Naive thymus-derived CD4-positive, alpha-beta T cell (primary cell): ENCODE measurements around the gene STARD10. TPM values are rescaled to one million over a fixed set of nuclear protein-coding genes. Genes with fewer than 3 reads are reported as not detected.
A peak's percentile ranks its signal among the peaks of the same experiment; 100 is the strongest.

Source experiments
- ATAC-seq: fragments of 150-1000 bp; cut with Tn5 transposase; 2 replicates; pipeline ENCODE4 v1.10.0; 2021; ENCODE audit warnings: mild to moderate bottlenecking, moderate library complexity
- CTCF ChIA-PET: fragments of 350-600 bp; sonication (Branson Sonifier 250); formaldehyde crosslinking; loops from one replicate; lab custom pipeline; 2021; ENCODE audit warnings: antibody characterized with exemption; lab: Charles Lee
- POLR2A ChIA-PET: fragments of 350-600 bp; sonication (Branson Sonifier 250); formaldehyde crosslinking; loops from one replicate; lab custom pipeline; 2021; ENCODE audit warnings: antibody characterized with exemption, inconsistent platforms; lab: Charles Lee
- DNase-seq, 9 donors: peaks; one replicate each; pipeline versions ENCODE4 v3.0.0 to v3.0.0-alpha.2; 2020 to 2022; ENCODE audit warnings: mixed read lengths in 1 of 9
- H3K27ac ChIP-seq: one replicate; pipeline ENCODE4 v1.7.0; 2013; ENCODE audit warnings: mild to moderate bottlenecking, low read depth, low read length, moderate library complexity
- H3K27me3 ChIP-seq, 2 donors: one replicate each; pipeline ENCODE4 v1.7.0; 2013; ENCODE audit warnings: low read length in 2 of 2, mild to moderate bottlenecking in 2 of 2, moderate library complexity in 2 of 2; ENCODE audit not compliant: control insufficient read depth in 2 of 2, insufficient read depth in 2 of 2
- H3K36me3 ChIP-seq, 3 experiments: 1 replicate in 2 of 3; 2 replicates in 1 of 3; pipeline ENCODE4 v1.7.0; 2013; ENCODE audit warnings: low read length in 3 of 3, mild to moderate bottlenecking in 3 of 3, moderate library complexity in 1 of 3; ENCODE audit not compliant: insufficient read depth in 3 of 3, control insufficient read depth in 2 of 3
- H3K4me1 ChIP-seq, 2 donors: one replicate each; pipeline ENCODE4 v1.7.0; 2013; ENCODE audit warnings: low read length in 2 of 2, mild to moderate bottlenecking in 2 of 2, moderate library complexity in 1 of 2; ENCODE audit not compliant: control insufficient read depth in 2 of 2, insufficient read depth in 2 of 2
- H3K4me3 ChIP-seq: 2 replicates; pipeline ENCODE4 v1.7.0; 2013; ENCODE audit warnings: mild to moderate bottlenecking, low read length
- H3K9me3 ChIP-seq, 3 experiments: 1 replicate in 2 of 3; 2 replicates in 1 of 3; pipeline ENCODE4 v1.7.0; 2013; ENCODE audit warnings: low read length in 3 of 3; ENCODE audit not compliant: control insufficient read depth in 2 of 3
- H3K27ac Mint-ChIP-seq, 9 donors: one replicate each; pipeline ENCODE4 v1.8.0; 2020 to 2022; ENCODE audit warnings: mixed read lengths in 9 of 9, mild to moderate bottlenecking in 8 of 9, moderate library complexity in 5 of 9, inconsistent platforms in 2 of 9
- H3K27me3 Mint-ChIP-seq, 5 donors: one replicate each; pipeline ENCODE4 v1.8.0; 2021 to 2022; ENCODE audit warnings: mixed read lengths in 5 of 5, mild to moderate bottlenecking in 1 of 5
- H3K36me3 Mint-ChIP-seq, 5 donors: one replicate each; pipeline ENCODE4 v1.8.0; 2020 to 2022; ENCODE audit warnings: mixed read lengths in 5 of 5, mild to moderate bottlenecking in 3 of 5, inconsistent platforms in 1 of 5
- H3K4me1 Mint-ChIP-seq, 7 donors: one replicate each; pipeline ENCODE4 v1.8.0; 2020 to 2022; ENCODE audit warnings: mixed read lengths in 7 of 7, mild to moderate bottlenecking in 3 of 7, inconsistent platforms in 1 of 7
- H3K4me3 Mint-ChIP-seq, 10 donors: one replicate each; pipeline ENCODE4 v1.8.0; 2020 to 2022; ENCODE audit warnings: mild to moderate bottlenecking in 10 of 10, mixed read lengths in 10 of 10, moderate library complexity in 6 of 10, inconsistent platforms in 2 of 10
- H3K9me3 Mint-ChIP-seq, 11 donors: one replicate each; pipeline ENCODE4 v1.8.0; 2020 to 2022; ENCODE audit warnings: mixed read lengths in 11 of 11, mild to moderate bottlenecking in 4 of 11, inconsistent platforms in 1 of 11, moderate library complexity in 1 of 11
- intact Hi-C, 2 donors: fragments of 100-400 bp; cut with micrococcal nuclease; formaldehyde crosslinking; loops; one replicate each; pipeline ENCODE4 v1.15.1; 2023
- polyA plus RNA-seq, 2 donors: library from polyadenylated mRNA; unstranded; fragments of 300-500 nt; fragmentation: Illumina TruSeq; gene quantifications; one replicate each; pipeline ENCODE4 v1.2.3, GENCODE V29; 2021
- total RNA-seq, 6 experiments: library from RNA in 5 of 6; stranded (reverse) in 5 of 6; gene quantifications; 1 replicate in 5 of 6; 2 replicates in 1 of 6; pipeline ENCODE4 v1.2.3 and lab custom pipeline; 2021 to 2026

The STARD10 gene
- total and polyA plus RNA-seq, 7 experiments from 2014 or later: 10.9 to 26.1 (median 18.4) TPM

GRCh38 chr11:72788241-72788640 is 5.6 kb downstream of the STARD10 start:
- Mint-ChIP-seq H3K4me1 (peaks cover 10 to 27% (median 18%) of the 10 kb centered on the region in 7 donors), H3K27ac (peak overlapping the region in 1 of 9 donors; percentile 65), H3K27me3 (no peaks in the 10 kb centered on the region), H3K36me3 (no peaks in the 10 kb centered on the region), H3K9me3 (peaks cover 0 to 1% (median 0%) of the 10 kb centered on the region in 11 donors), H3K4me3 (no peak overlapping the region)
- intact Hi-C loops: no loop called here
- Histone ChIP-seq H3K27ac (no peak overlapping the region), H3K36me3 (no peaks in the 10 kb centered on the region), H3K4me3 (no peak overlapping the region), H3K4me1 (peaks cover 7 to 9% of the 10 kb centered on the region in 2 donors), H3K9me3 (no peaks in the 10 kb centered on the region), H3K27me3 (no peaks in the 10 kb centered on the region)
- CTCF ChIA-PET: interaction anchor here (0.7 kb wide), 2 partner anchors 10 to 1139 kb away, joined by 4 to 6 read pairs; no protein-coding TSS in a partner anchor
- DNase-seq: no peak
- POLR2A ChIA-PET: interaction anchor here (0.8 kb wide), 1 partner anchor 35 kb away, joined by 3 read pairs; no protein-coding TSS in a partner anchor
- ATAC-seq: peak; percentile 39

DNA sequence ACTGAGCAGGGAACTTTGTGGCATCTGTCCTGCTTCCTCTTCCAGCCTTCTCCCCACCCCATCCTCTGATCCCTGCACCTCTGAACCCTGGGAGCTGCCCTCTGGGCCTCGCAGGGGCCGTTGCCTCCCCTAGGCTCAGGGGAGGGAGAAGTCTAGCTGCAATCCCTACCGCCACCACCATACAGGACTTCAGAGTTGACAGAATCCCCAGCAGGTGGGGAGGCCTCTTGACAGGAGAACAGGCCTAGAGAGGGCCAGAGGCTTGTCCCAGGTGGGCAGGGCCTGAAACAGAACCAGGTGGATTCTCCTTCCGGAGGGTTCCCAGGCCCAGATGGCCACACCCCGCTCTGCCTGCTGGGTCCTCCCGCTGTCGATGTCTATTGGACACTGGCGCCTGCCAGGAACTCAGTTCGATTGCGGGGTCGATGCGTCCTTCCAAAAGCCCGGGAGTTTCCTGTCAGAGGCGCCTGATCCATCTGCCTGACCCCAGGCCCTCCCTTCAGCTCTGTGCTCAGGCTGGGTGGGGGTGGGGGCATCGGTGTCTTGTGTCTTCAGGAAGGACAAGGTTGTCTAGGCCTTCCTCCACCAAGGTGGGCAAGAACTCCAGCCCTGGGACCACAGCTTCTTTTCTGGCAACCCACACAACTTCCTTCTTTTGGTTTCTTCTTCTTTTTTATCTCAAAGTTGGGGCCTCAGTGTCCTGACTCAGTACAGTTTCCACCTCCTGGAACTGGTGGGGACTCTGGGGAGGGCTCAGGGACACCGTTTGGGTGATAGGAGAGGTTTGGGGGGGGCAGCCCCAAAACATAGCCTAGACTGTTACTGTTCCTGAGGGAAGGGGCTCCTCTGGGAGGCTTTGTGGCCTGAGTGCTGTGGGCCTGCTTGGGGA is 6.4 kb downstream of the STARD10 start:
- no peak overlapping the region for H3K27ac ChIP-seq
- H3K4me3 ChIP-seq: no peak overlapping the region
- no peaks in the 10 kb centered on the region for H3K36me3 ChIP-seq
- Mint-ChIP-seq H3K27me3 (no peaks in the 10 kb centered on the region), H3K36me3 (no peaks in the 10 kb centered on the region), H3K4me3 (no peak overlapping the region), H3K4me1 (peaks cover 9 to 26% (median 16%) of the 10 kb centered on the region in 7 donors), H3K9me3 (no peaks in the 10 kb centered on the region), H3K27ac (peak overlapping the region in 2 of 9 donors; percentile 33 to 46)
- peak; percentile 62 for ATAC-seq
- POLR2A ChIA-PET: interaction anchor here (0.8 to 1.1 kb wide), 3 partner anchors 26 to 53 kb away, joined by 3 read pairs; no protein-coding TSS in a partner anchor
- intact Hi-C loops: no loop called here
- H3K27me3 ChIP-seq: no peaks in the 10 kb centered on the region
- no peaks in the 10 kb centered on the region for H3K9me3 ChIP-seq
- peaks cover 0 to 3% of the 10 kb centered on the region in 2 donors for H3K4me1 ChIP-seq
- no peak for DNase-seq
- CTCF ChIA-PET: interaction anchor here (0.6 to 1.2 kb wide), 2 partner anchors 15 to 56 kb away, joined by 3 to 4 read pairs; no protein-coding TSS in a partner anchor

DNA sequence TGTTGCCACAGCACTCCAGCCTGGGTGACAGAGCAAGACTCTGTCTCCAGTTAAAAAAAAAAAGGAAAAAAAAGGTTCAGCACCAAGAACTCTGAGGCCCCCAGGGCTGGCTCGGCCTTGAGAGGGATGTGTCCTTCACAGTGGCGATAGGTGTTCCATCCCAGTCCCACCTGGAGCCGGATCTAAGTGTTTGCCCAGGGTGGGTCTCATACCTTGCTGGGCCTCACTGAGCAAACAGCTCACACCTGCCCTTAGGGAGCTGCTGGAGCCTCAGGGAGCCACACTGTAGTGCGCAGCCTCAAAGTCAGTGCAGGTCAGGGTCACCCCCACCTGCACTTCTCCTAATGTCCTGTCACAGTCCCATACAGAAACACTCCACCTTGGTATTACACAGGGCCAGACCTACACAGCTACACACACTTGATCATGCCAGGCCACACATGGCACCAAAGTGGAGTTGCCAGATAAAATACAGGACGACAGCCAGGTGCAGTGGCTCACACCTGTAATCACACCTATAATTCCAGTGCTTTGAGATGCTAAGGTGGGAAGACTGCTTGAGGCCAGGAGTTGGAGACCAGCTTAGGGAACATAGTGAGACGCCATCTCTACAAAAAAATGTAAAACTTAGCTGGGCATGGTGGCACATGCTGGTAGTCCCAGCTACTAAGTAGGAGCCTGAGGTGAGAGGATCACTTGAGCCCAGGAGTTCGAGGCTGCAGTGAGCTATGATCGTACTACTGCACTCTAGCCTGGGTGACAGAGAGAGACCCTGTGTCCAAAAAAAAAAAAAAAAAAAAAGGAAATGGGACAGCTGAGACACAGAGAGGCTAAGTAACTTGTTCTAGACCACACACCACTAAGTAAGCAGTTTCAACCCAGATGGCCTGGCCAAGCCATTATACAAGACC is 7.3 kb downstream of the STARD10 start:
- no peaks in the 10 kb centered on the region for H3K27me3 Mint-ChIP-seq
- DNase-seq: no peak
- ChIA-PET CTCF (interaction anchor here (0.6 to 1.7 kb wide), 4 partner anchors 14 to 354 kb away, joined by 3 to 7 read pairs (median 4); no protein-coding TSS in a partner anchor), POLR2A (interaction anchor here (0.6 to 1.1 kb wide), 3 partner anchors 27 to 52 kb away, joined by 3 to 4 read pairs (median 3); no protein-coding TSS in a partner anchor)
- intact Hi-C loops: no loop called here
- H3K27me3 ChIP-seq: no peaks in the 10 kb centered on the region
- H3K9me3 ChIP-seq: no peaks in the 10 kb centered on the region
- no peak overlapping the region for H3K4me3 Mint-ChIP-seq
- H3K4me1 ChIP-seq: peaks cover 4 to 7% of the 10 kb centered on the region in 2 donors
- H3K4me3 ChIP-seq: no peak overlapping the region
- H3K36me3 ChIP-seq: no peaks in the 10 kb centered on the region
- no peaks in the 10 kb centered on the region for H3K36me3 Mint-ChIP-seq
- peak overlapping the region in 1 of 9 donors; percentile 55 for H3K27ac Mint-ChIP-seq
- H3K4me1 Mint-ChIP-seq: peaks cover 13 to 30% (median 19%) of the 10 kb centered on the region in 7 donors
- no peak overlapping the region for H3K27ac ChIP-seq
- H3K9me3 Mint-ChIP-seq: no peaks in the 10 kb centered on the region
- no peak for ATAC-seq

DNA sequence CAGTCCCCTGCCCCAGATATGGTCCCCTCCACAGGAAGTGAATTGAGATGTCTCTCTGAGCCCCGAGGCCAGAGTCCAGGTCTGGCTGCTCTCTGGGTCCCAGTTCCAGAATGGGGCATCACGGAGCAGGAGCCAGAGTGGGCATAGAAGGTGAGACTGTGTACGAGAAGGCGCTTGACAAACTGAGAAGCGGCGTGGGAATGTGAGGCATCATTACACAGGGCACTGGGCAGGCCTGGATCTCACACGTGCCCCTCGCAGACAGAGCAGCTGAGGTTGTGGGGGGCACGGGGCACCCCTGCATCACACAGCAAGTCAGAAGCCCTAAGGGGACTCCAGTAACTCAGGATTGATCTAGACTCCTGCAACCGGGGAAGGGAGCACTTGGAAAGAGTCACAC is 9.2 kb downstream of the STARD10 start:
- Histone ChIP-seq H3K9me3 (no peaks in the 10 kb centered on the region), H3K27ac (no peak overlapping the region), H3K4me3 (no peak overlapping the region), H3K4me1 (peaks cover 7 to 14% of the 10 kb centered on the region in 2 donors), H3K27me3 (no peaks in the 10 kb centered on the region), H3K36me3 (no peaks in the 10 kb centered on the region)
- Mint-ChIP-seq H3K4me1 (peaks cover 17 to 28% (median 22%) of the 10 kb centered on the region in 7 donors), H3K9me3 (no peaks in the 10 kb centered on the region), H3K27ac (peak overlapping the region in 1 of 9 donors; percentile 62), H3K27me3 (peaks cover 0 to 2% (median 0%) of the 10 kb centered on the region in 5 donors), H3K4me3 (no peak overlapping the region), H3K36me3 (peaks cover 0 to 2% (median 0%) of the 10 kb centered on the region in 5 donors)
- ATAC-seq (no peak), DNase-seq (no peak)
- intact Hi-C loops: no loop called here
- ChIA-PET POLR2A (no interaction called here), CTCF (no interaction called here)

GRCh38 chr11:72783144-72783905 is 10.5 kb downstream of the STARD10 start:
- no peaks in the 10 kb centered on the region for H3K27me3 ChIP-seq
- intact Hi-C loops: no loop called here
- Mint-ChIP-seq H3K27me3 (peaks cover 0 to 6% (median 0%) of the 10 kb centered on the region in 5 donors), H3K9me3 (no peaks in the 10 kb centered on the region), H3K36me3 (peaks cover 0 to 4% (median 0%) of the 10 kb centered on the region in 5 donors), H3K4me1 (peaks cover 23 to 36% (median 27%) of the 10 kb centered on the region in 7 donors), H3K4me3 (peak overlapping the region in 9 of 10 donors; percentile 8 to 89 (median 82)), H3K27ac (peak overlapping the region in 6 of 9 donors; percentile 14 to 84 (median 32))
- no peak for DNase-seq
- ChIA-PET CTCF (interaction anchor here (0.9 to 1.8 kb wide), 4 partner anchors 9 to 552 kb away, joined by 3 to 10 read pairs (median 6); partner anchors contain the start of gene STARD10), POLR2A (interaction anchor here (2.3 to 2.7 kb wide), 2 partner anchors 10 to 60 kb away, joined by 15 to 16 read pairs; no protein-coding TSS in a partner anchor)
- no peak overlapping the region for H3K27ac ChIP-seq
- no peak for ATAC-seq
- no peaks in the 10 kb centered on the region for H3K36me3 ChIP-seq
- H3K4me3 ChIP-seq: no peak overlapping the region
- H3K9me3 ChIP-seq: no peaks in the 10 kb centered on the region
- peaks cover 7 to 14% of the 10 kb centered on the region in 2 donors for H3K4me1 ChIP-seq
